DMS114 treated with DMSO at 0.1 percent for 48 hours (cell line): Measurements from ENCODE around the gene WWP2.

Experiments
- DNase-seq: peaks from one replicate; lab custom pipeline; 2025; ENCODE audit not compliant: unreplicated experiment; lab: John Stamatoyannopoulos, UW

The WWP2 gene

DNA sequence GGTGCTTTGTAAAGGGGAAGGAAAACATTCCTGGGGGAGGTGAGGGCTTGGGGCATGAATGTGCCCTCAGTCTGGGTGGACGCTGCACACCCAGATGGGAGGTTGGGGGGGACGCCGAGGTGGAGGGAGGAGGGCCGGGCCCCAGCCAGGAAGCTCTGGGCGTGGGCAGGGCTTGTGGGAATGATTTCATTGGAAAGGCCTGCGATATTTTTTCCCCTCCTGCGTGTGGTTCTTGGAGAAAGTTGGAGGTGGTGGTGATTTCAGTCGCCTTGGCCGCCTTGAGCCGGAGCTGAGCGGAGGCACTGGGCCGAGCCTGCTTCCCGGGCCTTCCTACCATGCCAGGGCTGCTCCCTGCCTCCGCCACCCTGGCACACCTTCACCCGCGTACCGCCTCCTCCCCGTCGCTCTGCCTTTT is 162.7 kb downstream of the WWP2 start:
- no peak for DNase-seq

DNA sequence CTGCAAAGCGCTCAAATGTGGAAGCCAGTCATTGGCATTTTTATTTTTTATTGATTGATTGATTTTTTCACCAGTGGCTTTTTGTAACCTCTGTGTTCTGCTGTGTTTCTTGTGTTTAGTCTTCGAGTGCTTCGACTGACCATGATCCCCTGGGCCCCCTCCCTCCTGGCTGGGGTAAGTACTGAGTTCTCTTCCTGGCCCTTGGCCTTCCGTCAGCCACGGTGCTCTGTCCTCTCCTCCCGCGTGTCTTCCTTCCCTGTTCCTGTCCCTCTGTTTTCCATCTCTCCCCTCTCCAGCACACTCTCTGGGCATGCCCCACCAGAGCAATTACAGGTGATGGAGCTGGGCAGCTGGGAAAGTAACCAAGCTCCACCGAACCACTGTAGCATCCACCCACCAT is 163.2 kb downstream of the WWP2 start:
- no peak for DNase-seq

DNA sequence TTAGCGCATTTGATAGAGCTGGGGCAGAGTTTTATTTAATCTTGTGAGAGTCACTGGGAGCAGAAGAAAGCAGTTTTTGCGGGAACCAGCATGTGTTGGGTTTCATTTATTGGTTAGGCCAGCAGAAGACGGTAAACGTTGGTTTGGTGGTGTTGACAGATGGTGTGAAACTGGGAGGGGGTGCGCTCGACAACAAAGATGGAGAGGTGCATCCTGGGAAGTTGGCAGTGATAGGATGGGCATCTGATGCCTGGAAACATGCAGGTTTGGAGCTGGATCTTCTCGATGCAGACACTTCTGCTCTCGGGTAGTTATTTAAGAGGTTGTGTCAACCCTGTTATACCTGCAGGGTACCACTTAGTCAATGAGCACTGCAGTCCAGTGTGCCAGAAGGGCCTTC is 164.1 kb downstream of the WWP2 start:
- no peak for DNase-seq

DNA sequence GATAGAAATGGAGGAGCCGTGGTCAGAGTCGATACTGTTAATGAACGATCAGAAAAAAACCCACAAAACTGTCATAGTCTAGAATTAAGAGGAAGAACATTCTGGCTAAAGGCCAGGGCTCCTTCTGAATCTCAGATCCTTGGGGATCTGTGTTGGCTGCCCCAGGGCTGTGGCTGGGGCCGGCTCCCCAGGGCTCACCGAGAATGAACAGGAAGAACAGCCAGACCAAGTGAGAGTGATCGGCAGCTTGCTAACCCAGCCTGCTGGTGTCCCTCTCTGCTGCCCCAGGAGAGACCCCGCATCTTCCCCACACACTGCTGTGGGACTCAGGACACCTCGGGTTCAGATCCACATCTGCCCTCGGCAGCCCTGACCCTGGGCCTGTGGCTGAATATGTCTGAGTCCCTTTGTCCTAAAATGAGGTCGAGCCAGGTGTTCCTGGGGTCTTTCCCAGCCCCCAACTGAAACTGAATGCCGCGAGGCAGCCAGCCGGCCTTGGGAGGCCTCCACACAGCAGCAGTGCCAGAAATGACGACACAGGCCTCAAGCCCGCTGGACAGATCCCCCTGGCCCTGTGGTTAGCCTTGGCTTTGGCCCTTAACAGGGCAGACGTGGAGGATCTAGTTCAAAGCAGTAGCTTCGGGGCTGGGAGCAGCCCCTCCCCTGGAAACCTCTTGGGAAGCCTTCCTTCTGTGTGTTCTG is 165.1 kb downstream of the WWP2 start:
- DNase-seq, result no peak

DNA sequence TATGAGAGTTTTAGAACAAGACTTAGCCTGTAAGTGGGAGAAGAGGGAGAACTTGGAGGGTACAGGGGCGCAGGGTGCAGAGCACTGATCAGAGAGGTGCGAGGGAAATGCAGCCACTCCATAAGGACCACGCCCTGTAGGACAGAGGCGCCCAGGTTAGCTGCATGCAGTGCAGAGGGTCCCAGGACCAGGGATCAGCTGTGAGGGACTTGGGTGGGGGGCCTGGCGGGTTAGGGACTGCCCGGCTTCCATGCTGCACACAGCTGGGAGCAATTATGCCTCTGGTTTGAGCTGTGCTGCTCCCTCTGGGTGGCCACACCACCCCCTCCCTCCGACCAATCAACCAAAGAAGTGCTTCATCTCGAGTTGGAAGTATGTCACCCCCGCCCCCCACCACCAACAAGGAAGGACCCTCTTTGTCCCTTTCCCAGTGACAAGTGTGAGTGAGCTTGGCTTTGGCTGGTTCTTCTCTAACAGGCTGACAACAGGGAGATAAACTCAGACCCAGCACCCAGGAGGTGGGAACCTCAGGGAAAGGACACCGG is 166.8 kb downstream of the WWP2 start:
- DNase-seq, result no peak

DNA sequence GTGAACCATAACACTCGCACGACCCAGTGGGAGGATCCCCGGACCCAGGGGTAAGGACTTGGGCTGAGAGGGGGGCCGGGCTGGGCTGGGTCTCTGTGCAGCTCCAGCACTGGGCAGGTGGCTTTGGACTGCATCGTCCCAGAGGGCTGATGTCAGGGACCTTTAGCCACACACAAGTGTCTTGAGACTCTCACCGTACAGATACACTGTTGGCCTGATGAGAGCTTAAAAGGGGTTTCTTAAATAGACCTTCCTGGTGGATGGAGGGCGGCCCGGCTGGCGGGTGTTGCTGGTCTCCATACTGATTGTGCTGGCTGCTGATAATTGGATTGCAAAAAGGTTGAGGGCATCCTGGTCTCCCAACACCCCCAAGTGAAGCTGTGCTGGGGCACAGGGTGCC is 167.3 kb downstream of the WWP2 start:
- no peak for DNase-seq

DNA sequence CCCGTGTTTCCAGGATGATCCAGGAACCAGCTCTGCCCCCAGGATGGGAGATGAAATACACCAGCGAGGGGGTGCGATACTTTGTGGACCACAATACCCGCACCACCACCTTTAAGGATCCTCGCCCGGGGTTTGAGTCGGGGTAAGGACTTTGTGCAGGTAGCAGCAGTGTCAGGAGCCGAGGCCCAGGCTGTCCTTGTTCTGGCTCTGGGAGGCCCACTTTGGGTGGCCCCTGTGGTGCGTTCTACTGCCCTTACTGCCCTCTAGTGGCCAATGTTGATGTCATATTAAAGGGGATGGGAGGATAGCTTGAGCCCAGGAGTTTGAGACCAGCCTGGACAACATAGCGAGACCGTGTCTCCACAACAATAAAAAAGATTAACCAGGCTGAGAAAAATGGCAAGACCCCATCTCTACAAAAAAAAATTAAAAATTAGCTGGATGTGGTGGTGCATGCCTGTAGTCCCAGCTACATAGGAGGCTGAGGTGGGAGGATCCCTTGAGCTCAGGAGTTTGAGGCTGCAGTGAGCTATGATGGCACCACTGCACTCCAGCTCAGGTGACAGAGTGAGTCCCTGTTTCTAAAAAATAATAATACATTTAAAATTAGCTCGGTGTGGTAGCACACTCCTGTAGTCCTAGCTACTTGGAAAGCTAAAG is 168.1 kb downstream of the WWP2 start:
- DNase-seq, result peak; percentile 29

DNA sequence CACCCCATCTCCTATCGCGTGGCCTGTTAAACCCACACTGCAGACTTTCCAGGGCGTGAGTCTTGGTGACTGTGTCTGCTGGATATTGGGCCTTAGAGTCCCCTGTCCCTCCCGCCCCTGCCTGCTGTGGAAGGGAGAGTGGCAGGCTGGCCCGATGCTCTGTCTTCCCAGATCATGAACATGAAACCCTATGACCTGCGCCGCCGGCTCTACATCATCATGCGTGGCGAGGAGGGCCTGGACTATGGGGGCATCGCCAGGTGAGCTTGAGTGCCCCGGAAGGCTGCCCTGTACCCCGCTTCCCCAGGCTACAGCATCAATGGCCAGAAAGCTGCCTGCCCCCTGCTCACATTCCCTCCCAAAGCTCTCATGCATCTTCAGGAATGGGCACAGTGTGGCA is 169.5 kb downstream of the WWP2 start:
- no peak for DNase-seq

DNA sequence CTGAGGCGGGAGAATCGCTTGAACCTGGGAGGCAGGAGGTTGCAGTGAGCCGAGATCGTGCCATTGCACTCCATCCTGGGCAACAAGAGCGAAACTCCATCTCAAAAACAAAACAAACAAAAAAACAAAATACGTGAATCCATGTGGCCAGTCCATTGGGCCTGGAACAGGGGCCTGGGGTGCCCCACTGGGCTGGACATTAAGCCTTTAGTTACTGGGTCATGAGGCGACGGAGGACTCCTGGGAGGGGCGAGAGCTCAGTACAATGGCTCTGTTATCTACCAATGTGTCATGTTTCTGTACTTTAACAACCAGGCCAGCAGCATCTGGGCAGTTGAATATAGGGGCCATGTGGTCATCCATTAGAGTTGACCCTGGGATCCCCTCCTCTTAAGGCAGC is 170.1 kb downstream of the WWP2 start:
- no peak for DNase-seq

DNA sequence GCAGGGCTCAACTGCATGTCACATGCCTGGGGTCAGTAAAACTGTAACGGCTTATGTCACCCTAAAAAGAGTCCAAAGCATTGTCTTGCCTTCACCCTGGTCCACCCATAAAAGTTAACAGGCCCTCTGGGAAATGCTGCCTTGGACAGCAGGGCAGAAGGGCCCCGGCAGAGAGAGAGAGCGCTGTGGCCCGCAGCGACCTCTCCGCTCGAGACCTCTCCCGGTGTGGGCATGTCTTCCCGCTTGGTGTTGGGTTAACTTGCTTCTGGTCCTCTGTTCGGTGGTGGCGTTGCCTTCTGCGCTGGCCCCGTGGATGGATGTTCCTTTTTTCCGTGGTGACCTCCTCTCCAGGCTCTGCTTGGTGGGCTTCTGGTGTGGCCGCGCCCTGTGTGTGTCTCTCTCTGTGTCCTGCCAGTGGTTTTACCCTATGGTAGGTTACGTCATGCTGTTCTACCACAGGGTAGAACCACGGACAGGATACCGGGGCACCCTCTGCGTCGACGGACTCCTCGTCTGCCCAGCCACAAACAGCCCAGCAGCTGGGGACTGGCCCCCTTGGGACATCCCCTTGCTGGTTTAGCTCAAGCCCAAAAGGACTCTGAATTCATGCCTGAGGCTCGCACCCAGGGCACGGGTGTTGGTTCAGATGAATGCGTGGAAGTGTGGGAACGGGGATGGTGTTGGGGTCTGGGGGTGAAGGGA is 170.7 kb downstream of the WWP2 start:
- no peak for DNase-seq

DNA sequence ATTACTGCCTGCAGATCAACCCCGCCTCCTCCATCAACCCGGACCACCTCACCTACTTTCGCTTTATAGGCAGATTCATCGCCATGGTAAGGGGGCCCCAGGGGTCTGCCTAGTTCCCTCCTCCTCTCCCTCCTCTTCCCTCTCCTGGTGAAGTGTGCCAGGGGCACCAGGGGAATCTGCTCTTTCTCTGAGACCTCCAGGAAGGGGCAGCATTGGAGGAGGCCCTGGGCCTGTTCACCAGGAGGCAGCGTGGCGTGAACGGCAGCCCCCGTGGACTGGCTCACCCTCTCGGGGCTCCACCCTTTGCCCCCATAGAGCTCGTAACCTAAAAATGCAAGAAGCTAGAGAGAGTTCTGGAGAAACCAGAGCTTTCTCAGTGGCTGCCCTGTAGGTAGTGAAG is 171.9 kb downstream of the WWP2 start:
- DNase-seq, result no peak

DNA sequence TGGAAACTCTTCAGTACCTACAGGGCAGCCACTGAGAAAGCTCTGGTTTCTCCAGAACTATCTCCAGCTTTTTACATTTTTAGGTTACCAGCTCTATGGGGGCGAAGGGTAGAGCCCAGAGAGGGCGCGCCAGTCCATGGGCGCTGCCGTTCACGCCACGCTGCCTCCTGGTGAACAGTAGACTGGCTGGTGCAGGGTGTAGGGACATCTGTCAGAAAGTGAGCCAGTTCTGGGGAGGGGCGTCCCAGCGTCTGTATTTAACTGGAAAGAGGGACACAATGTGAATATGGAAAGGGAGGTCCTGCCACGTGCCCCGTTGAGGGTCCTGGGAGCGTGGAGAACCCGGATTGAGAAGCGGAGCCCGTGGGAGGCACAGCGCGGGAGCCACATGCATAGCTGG is 172.6 kb downstream of the WWP2 start:
- no peak for DNase-seq

DNA sequence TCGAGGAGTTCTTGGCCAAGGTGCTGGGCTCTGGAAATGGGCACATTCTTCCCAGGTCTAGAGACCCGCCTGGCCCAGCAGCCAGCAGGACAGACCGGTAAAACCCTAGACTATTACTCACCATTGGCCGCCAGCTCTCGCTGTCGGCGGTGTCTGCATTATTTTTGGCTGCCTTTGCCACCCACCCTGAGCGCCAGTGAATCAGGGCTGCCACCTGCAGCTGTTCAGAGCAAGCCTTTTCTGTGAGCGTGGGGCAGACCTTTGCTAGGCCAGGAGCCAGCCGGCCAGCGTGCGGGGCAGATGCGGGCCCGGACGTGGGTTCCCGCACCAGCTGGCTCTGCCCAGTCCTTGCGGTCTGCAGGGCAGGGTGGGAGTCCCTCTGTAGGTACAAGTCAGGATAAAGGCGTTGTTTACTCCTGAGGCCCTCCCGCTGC is 173.2 kb downstream of the WWP2 start:
- DNase-seq, result no peak

DNA sequence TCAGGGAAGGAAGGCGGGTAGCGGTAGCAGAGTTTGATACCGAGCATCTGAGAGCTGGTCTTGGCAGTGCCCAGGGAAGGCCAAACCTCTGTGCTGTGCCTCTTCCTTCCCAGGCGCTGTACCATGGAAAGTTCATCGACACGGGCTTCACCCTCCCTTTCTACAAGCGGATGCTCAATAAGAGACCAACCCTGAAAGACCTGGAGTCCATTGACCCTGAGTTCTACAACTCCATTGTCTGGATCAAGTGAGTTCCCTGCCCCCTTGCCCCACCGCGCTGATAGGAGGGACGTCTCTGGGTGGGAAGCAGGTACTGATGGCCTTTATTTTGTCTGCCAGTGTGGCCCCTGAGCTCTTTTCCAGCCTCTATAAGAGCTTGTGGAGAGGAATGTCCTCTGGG is 173.6 kb downstream of the WWP2 start:
- no peak for DNase-seq

DNA sequence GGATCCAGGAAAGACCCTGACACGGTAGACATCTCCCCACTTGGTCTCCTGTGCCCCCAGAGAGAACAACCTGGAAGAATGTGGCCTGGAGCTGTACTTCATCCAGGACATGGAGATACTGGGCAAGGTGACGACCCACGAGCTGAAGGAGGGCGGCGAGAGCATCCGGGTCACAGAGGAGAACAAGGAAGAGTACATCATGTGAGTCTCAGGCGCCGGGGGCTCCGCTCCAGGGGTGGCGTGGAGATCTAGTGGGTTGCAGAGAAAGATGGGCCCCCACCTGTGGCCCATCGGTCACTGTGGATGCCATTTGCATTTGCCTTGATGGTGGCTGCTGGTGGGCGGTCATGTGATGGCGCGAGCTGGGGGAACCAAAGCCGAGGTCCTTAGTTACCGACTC is 174.1 kb downstream of the WWP2 start:
- no peak for DNase-seq

DNA sequence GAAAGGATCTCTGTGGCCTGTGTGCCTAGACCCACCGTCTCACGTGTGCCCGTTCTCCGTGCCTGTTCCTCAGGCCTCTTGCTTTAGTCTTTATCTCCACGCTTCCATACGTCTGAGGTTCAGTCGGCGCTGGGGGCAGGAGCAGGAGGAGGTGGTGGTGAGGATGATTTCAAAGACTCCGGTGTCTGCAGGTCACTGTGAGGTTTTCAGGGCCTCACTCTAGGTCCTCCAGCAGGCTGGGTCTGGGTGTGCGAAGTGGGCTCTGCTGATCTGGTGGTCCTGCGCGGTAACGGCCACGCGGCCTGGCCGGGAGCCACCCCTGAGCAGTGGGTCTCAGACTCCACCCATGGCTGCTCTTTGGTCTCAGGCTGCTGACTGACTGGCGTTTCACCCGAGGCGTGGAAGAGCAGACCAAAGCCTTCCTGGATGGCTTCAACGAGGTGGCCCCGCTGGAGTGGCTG is 174.6 kb downstream of the WWP2 start:
- DNase-seq, result no peak

DNA sequence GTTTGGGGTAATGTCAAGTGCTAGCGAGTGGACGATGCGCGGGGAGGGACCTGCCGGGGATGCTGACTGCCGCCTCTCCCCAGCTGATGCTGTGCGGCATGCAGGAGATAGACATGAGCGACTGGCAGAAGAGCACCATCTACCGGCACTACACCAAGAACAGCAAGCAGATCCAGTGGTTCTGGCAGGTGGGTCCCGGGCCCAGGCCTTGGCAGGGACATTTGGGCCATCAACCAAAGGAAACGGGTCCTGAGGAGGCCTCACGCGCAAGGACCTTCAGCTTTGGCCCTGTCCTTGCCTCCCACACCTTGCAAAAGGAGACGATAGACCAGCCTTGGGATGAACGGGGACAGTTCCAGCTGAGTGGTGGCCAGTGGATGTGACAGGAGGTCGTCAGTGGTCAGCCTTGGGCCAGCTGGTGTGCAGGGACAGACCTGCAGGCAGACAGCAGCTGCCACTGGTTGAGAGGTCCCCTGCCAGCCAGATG is 175.4 kb downstream of the WWP2 start:
- peak; percentile 66 for DNase-seq

DNA sequence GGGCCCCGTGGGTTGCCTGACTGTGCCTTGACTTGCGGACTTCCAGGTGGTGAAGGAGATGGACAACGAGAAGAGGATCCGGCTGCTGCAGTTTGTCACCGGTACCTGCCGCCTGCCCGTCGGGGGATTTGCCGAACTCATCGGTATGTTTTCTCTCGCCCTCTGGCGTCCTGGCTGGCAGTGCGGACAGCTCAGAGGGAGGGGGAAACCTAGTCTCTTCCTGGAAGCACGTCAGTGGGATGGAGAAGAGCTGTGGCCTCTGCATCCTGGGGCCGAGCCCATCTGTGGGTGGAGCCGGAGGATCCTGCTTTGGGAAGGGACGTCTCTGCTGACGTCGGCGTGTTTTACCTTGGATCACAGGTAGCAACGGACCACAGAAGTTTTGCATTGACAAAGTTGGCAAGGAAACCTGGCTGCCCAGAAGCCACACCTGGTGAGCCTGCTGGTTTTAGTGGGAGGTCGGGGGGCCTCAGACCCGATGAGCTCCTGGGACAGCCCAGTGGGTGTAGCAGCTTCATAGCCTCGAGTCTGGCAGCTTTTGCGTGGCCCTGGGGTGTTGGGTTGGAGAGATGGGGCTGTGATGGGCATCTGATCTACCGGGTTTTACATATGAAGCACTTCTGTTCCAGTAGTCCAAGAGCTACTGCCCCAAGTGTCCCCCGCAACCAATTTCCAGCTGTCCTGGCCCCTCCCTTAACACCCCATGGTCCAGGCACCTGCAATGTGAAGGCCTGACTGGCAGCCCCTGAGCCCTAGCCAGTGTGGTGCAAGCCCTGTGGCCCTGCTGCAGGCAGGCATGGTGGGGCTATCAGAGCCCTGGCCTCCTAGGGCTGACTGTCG is 177.1 kb downstream of the WWP2 start:
- DNase-seq, result no peak

DNA sequence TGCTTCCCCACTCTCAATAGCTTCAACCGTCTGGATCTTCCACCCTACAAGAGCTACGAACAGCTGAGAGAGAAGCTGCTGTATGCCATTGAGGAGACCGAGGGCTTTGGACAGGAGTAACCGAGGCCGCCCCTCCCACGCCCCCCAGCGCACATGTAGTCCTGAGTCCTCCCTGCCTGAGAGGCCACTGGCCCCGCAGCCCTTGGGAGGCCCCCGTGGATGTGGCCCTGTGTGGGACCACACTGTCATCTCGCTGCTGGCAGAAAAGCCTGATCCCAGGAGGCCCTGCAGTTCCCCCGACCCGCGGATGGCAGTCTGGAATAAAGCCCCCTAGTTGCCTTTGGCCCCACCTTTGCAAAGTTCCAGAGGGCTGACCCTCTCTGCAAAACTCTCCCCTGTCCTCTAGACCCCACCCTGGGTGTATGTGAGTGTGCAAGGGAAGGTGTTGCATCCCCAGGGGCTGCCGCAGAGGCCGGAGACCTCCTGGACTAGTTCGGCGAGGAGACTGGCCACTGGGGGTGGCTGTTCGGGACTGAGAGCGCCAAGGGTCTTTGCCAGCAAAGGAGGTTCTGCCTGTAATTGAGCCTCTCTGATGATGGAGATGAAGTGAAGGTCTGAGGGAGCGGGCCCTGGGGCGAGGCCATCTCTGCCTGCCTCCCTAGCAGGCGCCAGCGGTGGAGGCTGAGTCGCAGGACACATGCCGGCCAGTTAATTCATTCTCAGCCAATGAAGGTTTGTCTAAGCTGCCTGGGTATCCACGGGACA is 177.9 kb downstream of the WWP2 start:
- DNase-seq, result no peak

DNA sequence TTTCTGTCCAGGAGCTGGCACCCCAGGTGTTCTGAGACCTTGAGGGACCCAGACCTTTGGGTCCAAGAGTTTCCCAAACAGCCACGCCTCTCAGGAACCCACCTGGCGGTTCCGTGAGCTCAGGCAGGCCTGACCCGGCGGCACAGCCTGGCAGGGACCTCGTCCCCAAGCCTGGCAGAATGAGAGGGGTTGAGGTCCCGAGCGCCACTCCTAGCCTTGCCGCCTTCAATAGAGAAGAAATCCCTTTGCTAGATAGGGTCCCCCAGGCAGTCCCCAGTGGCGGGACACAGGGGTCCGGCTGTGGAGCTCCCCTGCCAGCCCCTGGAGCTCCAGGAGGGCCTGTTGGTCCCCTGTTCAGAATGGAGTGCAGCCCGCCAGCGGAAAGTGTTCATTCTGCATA is 178.5 kb downstream of the WWP2 start:
- DNase-seq, result no peak
